GM12872 (cell line): ENCODE data around the gene DDX27.

ENCODE experiments used
- TF ChIP-seq, protein P1 (sequence below): IDR thresholded peaks from 3 replicates; pipeline ENCODE4 v1.5.1; 2011; ENCODE audit warnings: low read depth, mild to moderate bottlenecking, low read length, moderate library complexity; ENCODE audit not compliant: insufficient read depth

The DDX27 gene

DNA sequence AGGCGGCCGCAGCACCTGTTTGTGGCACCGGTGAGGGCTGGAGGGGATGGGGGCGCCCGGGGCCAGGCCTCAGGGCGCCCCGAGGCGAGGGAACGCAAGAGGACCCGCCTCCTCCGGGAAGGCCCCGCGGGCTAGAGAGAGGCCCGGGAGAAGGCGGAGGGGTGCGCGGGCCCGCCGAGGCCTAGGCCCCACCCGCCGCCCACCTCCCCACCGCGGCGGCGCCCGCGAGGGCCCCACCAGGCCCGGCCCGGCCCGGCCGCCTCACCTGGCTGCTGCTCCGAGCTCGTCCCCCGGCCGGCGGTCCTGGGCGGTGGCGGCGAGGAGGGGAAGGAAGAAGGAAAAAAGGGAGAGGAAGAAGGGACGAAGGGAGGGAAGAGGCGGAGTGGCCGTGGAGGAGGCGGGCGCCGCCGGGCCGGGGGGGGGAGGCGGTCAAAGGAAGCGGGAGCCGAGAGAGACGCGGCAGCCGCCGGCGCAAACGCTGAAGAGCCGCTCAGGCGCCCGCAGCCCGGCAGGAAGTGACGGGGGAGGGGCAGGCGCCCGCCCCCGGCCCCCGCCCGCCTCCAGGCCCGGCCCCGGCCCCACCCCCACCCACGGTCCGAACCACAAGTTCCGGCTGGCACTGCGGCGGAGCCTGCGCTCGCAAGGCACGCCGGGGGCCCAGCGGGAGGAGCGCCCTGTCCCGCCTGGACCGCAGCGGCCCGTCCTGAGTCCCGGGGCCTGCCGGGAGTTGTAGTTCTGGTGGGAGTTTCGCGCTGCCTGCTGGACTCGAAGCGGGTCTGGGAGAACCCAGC lies 31.2 kb upstream of the DDX27 start, which contains the start of gene STAU1:
STAU1 (minus strand) TSS at position 484 of the 791 bp plus-strand sequence. CDS start 22,133 bp downstream, outside the sequence.
- TF ChIP-seq, protein P1, sequence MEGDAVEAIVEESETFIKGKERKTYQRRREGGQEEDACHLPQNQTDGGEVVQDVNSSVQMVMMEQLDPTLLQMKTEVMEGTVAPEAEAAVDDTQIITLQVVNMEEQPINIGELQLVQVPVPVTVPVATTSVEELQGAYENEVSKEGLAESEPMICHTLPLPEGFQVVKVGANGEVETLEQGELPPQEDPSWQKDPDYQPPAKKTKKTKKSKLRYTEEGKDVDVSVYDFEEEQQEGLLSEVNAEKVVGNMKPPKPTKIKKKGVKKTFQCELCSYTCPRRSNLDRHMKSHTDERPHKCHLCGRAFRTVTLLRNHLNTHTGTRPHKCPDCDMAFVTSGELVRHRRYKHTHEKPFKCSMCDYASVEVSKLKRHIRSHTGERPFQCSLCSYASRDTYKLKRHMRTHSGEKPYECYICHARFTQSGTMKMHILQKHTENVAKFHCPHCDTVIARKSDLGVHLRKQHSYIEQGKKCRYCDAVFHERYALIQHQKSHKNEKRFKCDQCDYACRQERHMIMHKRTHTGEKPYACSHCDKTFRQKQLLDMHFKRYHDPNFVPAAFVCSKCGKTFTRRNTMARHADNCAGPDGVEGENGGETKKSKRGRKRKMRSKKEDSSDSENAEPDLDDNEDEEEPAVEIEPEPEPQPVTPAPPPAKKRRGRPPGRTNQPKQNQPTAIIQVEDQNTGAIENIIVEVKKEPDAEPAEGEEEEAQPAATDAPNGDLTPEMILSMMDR: no peak

DNA sequence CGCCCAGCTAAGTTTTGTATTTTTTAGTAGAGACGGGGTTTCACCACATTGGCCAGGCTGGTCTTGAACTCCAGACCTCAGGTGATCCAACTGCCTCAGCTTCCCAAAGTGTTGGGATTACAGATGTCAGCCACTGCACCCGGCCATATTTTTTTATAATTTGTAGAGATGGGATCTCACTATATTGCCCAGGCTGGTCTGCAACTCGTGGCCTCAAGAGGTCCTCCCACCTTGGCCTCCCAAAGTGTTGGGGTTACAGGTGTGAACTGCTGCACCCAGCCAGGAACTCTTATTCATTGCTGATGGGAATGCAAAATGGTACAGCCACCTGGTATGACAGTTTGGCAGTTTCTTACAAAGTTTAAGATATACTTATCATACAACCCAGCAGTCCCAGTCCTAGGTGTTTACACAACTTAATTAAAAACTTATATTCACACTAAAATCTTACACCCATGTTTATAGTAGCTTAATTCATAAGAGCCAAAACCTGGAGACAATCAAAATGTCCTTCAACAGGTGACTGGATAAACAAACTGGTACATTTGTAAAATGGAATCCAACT lies 19.4 kb upstream of the DDX27 start:
- TF ChIP-seq, protein P1: no peak

DNA sequence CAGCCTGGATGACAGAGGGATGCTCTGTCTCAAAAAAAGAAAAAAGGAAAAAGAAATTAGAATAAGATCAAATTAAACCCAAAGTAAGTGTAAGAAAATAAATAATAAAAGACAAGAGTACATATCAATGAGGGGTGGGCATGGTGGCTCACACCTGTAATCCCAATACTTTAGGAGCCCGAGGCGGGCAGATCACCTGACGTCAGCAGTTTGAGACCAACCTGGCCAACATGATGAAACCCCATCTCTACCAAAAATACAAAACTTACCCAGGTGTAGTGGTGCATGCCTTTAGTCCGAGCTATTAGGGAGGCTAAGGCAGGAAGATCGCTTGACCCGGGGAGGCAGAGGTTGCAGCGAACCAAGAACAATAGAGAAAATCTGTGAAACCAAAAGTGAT lies 16.2 kb upstream of the DDX27 start:
- TF ChIP-seq, protein P1: no peak

DNA sequence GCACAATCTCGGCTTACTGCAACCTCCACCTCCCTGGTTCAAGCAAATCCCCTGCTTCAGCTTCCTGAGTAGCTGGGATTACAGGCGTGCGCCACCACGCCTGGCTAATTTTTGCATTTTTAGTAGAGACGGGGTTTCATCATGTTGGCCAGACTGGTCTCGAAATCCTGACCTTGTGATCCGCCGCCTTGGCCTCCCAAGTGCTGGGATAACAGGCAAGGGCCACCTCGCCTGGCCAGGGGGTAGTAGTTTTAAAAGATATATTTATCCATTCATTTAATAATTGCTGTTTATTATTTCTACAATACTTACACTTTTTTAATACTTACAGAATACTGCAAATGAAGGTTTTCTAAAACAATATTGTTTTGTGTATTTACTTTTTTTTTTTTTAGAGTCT lies 15.5 kb upstream of the DDX27 start:
- TF ChIP-seq, protein P1: no peak

DNA sequence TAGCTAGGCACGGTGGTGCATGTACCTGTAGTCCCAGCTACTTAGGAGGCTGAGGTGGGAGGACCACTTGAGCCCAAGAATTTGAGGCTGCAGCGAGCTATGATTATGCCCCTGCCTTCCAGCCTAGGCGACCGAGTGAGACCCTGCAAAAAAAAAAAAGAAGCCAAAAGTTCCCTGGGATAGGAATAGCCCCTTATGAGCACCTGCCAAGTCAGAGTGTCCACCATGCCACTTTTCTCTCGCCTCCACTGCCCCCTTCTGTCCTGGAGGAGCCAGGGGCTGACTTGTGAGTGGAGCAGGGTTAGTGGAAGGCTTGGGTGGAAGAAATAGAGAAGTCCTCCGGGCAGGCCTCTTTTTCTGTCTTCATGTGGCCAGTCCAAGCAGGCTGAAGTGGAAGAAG lies 12.1 kb upstream of the DDX27 start:
- TF ChIP-seq, protein P1: peak; percentile 47; the same call in 2 of the 3 replicates

DNA sequence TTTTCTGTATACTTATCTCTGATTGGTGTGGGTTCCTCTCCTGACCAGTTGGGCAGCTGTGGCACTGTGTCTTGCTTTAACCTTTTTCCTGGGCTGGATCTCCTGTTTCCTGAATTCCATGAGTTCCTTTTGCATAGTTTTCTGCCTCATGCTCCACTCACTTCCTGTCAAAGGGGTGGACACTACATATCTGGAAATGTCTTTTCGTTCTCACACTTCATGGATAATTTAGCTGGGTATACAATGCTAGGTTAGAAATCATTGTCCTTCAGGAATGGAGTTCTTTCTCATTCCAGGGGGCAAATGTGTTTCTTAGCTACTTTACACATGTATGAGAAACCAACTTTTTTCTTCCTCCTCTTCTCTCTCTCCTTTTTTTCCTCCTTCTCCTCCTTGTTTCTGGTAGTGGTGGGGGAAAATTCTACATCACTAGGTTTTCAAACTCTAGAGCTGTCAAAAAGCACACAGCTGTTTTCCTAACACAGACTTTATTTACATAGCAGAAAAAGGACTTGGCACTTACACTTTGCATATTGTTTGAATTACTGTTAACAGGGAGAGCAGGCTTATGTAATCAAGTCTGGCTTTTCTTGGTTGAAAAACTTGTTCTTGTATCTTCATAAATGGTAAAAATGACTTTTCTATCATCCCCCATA lies 9.0 kb upstream of the DDX27 start:
- TF ChIP-seq, protein P1: no peak

DNA sequence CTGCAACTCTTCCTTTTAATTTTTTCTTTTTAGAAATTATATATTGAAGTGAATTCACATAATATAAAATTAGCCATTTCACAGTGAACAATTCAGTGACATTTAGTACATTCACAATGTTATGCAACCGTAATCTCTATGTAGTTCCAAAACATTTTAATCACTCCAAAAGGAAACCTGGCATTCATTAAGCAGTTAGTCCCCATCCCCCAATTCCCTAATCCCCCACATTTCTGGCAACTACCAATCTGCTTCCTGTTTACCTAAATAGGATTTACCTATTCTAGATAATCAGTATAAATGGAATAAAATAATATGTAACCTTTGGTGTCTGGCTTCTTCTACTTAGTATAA lies 8.5 kb upstream of the DDX27 start:
- TF ChIP-seq, protein P1: no peak
